Cardiac muscle cell (in vitro differentiated cells and primary cell): ENCODE measurements around the gene KHSRP. TPM values are rescaled to one million over a fixed set of nuclear protein-coding genes. Genes with fewer than 3 reads are reported as not detected.
A peak's percentile ranks its signal among the peaks of the same experiment; 100 is the strongest.

ENCODE experiments used
- DNase-seq, 2 donors: peaks; one replicate each; pipeline versions ENCODE4 v3.0.0 to v3.0.0-alpha.2; 2010 to 2017; ENCODE audit warnings: low read depth in 1 of 2, low spot score in 1 of 2
- H3K27ac ChIP-seq: fragments of 200-600 bp; sonication (generic); 2 replicates; pipeline ENCODE4 v1.5.1; 2016
- H3K27me3 ChIP-seq: fragments of 200-600 bp; sonication (generic); 2 replicates; pipeline ENCODE4 v1.6.0; 2016; ENCODE audit warnings: control low read depth
- H3K36me3 ChIP-seq: fragments of 200-600 bp; sonication (generic); 2 replicates; pipeline ENCODE4 v1.5.1; 2016; ENCODE audit warnings: control low read depth
- H3K4me1 ChIP-seq: fragments of 200-600 bp; sonication (generic); 2 replicates; pipeline ENCODE4 v1.8.1; 2017; ENCODE audit warnings: low read depth, mild to moderate bottlenecking, mixed run types
- H3K4me3 ChIP-seq: fragments of 200-600 bp; sonication (generic); 2 replicates; pipeline ENCODE4 v1.5.1; 2016; ENCODE audit warnings: mild to moderate bottlenecking
- H3K9me3 ChIP-seq: fragments of 200-600 bp; sonication (generic); 2 replicates; pipeline ENCODE4 v1.5.1; 2017; ENCODE audit warnings: low read depth, mild to moderate bottlenecking, control low read depth
- polyA plus RNA-seq: library from polyadenylated mRNA; unstranded; fragments of >200 nt; fragmentation: Nextera tagmentation; extraction: Ambion mirVana; gene quantifications from 2 replicates; pipeline ENCODE4 v1.2.1, GENCODE V29; 2016
- total RNA-seq: library from RNA; depleted of rRNA; stranded (reverse); fragments of >200 nt; gene quantifications from 2 replicates; pipeline ENCODE4 v1.2.3, GENCODE V29; 2016
- TF ChIP-seq, protein P1 (sequence below): IDR thresholded peaks from 2 replicates; pipeline ENCODE4 v1.5.1; 2012; ENCODE audit warnings: low read depth, mild to moderate bottlenecking, low read length

The KHSRP gene
- total and polyA plus RNA-seq, 2 experiments from 2014 or later = 262 to 320 TPM

DNA sequence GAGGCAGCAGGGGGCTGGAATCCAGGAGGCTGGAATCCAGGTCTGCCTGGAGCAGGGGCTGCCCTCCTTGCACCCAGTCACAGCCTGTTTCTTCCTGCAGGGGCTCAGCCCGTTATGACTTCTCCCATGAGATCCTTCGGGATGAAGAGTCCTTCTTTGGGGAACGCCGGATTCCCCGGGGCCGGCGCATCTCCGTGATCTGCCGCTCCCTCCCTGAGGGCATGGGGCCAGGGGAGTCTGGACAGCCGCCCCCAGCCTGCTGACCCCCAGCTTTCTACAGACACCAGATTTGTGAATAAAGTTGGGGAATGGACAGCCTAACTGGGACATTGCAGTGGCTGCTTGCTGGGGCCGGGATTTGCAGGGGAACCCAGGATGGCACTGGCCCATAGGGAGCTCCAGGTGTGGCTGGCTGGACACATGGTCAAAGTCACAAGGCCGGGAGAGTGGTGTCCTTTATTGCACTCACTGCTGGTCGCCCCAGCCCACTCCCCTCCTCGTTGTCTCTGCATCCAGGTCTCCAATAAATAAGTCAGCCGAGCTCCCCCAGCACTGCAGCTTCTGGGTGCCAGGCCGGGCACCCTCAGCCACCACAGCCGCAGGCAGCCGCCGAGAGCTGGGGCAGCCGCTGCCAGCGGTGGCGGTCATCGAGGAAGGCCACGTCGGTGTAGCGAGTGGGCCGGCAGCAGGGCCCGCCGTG is 49.8 kb downstream of the KHSRP start:
- peaks cover 8% of the 10 kb centered on the region for H3K36me3 ChIP-seq
- H3K27me3 ChIP-seq = no peaks in the 10 kb centered on the region
- peaks cover 4% of the 10 kb centered on the region for H3K4me1 ChIP-seq
- no peak for DNase-seq
- TF ChIP-seq, protein P1, sequence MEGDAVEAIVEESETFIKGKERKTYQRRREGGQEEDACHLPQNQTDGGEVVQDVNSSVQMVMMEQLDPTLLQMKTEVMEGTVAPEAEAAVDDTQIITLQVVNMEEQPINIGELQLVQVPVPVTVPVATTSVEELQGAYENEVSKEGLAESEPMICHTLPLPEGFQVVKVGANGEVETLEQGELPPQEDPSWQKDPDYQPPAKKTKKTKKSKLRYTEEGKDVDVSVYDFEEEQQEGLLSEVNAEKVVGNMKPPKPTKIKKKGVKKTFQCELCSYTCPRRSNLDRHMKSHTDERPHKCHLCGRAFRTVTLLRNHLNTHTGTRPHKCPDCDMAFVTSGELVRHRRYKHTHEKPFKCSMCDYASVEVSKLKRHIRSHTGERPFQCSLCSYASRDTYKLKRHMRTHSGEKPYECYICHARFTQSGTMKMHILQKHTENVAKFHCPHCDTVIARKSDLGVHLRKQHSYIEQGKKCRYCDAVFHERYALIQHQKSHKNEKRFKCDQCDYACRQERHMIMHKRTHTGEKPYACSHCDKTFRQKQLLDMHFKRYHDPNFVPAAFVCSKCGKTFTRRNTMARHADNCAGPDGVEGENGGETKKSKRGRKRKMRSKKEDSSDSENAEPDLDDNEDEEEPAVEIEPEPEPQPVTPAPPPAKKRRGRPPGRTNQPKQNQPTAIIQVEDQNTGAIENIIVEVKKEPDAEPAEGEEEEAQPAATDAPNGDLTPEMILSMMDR = no peak
- H3K4me3 ChIP-seq = no peak overlapping the region
- no peak overlapping the region for H3K27ac ChIP-seq
- H3K9me3 ChIP-seq = no peaks in the 10 kb centered on the region

DNA sequence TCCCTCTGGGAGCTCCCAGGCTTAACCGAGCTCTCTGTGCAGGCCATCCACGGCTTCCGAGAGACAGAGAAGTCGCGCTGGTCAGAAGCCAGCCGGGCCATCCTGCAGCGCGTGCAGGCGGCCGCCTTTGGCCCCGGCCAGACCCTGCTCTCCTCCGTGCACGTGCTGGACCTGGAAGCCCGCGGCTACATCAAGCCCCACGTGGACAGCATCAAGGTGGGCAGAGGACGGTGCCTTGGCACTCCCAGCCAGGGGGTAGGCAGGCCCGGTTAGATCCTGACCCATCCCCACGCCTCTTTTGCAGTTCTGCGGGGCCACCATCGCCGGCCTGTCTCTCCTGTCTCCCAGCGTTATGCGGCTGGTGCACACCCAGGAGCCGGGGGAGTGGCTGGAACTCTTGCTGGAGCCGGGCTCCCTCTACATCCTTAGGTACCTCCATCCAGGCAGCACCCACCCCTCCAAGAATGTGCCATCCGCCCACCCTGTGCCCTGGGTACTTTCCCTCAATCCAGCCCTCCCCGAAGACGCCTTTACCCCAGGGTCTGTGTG is 50.4 kb downstream of the KHSRP start:
- no peaks in the 10 kb centered on the region for H3K9me3 ChIP-seq
- H3K4me1 ChIP-seq = peaks cover 4% of the 10 kb centered on the region
- TF ChIP-seq, protein P1 = no peak
- DNase-seq = no peak
- peak overlapping the region; percentile 4 for H3K27ac ChIP-seq
- H3K4me3 ChIP-seq = no peak overlapping the region
- no peaks in the 10 kb centered on the region for H3K27me3 ChIP-seq
- H3K36me3 ChIP-seq = peaks cover 4% of the 10 kb centered on the region

DNA sequence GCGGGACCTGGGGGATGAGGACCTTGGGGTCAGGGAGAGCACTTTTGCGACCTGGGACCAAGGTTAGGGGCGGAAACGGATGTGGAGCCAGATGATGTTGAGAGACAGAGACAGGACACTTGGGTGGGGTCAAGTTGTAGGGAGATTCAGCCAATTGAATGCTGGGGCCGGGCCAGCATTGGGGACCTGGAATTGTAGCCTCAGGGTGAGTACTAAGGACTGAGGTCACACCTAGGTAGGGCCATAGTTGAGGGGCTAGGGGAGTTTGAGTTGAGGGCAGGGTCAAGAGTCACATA is 50.9 kb downstream of the KHSRP start:
- Histone ChIP-seq H3K27ac (peak overlapping the region; percentile 4), H3K4me1 (peaks cover 4% of the 10 kb centered on the region), H3K27me3 (no peaks in the 10 kb centered on the region), H3K9me3 (no peaks in the 10 kb centered on the region), H3K4me3 (peak overlapping the region; percentile 56), H3K36me3 (peaks cover 7% of the 10 kb centered on the region)
- no peak for DNase-seq
- TF ChIP-seq, protein P1 = no peak

DNA sequence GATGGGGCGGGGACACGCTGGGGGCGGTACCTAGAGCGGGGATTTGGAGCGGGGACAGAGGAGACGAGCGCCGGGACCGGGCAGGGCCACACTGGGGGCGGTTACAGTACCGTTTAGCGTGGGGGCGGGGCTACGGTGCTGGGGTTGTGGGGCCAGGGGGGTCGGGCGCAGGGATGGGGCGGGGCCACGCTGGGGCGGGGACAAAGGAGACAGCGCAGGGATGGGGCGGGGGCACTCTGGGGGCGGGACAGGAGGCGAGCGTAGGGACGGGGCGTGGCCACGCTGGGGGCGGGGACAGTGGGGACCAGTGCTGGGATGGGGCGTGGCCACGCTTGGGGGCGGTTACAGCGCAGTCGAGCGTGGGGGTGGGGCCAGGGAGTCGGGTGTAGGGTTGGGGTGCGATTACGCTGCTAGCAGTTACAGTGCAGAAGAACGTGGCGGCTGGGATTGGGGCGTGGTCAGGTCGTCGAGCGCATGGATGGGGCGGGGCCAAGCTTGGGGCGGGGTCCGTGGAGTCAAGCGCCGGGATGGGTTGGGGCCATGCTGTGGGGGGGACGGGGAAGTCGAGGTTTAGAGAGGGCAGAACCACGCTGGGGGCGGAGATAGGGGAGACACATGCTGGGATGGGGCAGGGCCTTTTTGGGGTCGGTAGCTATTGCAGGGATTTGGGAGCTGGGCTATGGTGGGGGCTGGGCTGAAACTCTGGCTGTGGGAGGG is 51.4 kb downstream of the KHSRP start:
- Histone ChIP-seq H3K27me3 (no peaks in the 10 kb centered on the region), H3K27ac (peak overlapping the region; percentile 96), H3K36me3 (peaks cover 12% of the 10 kb centered on the region), H3K9me3 (no peaks in the 10 kb centered on the region), H3K4me1 (peaks cover 4% of the 10 kb centered on the region), H3K4me3 (peak overlapping the region; percentile 56)
- TF ChIP-seq, protein P1 = no peak
- peak; percentile 99 to 100 for DNase-seq

DNA sequence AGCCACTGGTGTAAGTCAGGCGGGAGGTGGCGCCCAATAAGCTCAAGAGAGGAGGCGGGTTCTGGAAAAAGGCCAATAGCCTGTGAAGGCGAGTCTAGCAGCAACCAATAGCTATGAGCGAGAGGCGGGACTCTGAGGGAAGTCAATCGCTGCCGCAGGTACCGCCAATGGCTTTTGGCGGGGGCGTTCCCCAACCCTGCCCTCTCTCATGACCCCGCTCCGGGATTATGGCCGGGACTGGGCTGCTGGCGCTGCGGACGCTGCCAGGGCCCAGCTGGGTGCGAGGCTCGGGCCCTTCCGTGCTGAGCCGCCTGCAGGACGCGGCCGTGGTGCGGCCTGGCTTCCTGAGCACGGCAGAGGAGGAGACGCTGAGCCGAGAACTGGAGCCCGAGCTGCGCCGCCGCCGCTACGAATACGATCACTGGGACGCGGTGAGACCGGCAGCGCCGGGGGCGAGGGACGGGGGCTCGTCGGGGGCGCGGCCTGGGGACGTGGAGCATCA is 52.0 kb downstream of the KHSRP start, which contains the start of gene ALKBH7:
ALKBH7 (plus strand) TSS at position 201 of the 502 bp plus-strand sequence; CDS start at position 228, 27 bp downstream.
- TF ChIP-seq, protein P1 = no peak
- Histone ChIP-seq H3K27me3 (no peaks in the 10 kb centered on the region), H3K9me3 (no peaks in the 10 kb centered on the region), H3K36me3 (peaks cover 16% of the 10 kb centered on the region), H3K4me1 (peaks cover 4% of the 10 kb centered on the region), H3K4me3 (peak within 1 kb of the TSS; percentile 56), H3K27ac (peak within 1 kb of the TSS; percentile 96)
- DNase-seq = peak; percentile 100
